HEK293T (cell line): ENCODE data around the gene CAMKMT.

Experiments used
- CTCF ChIA-PET: fragments of 350-600 bp; formaldehyde crosslinking; extraction: SDS; loops from one replicate; lab custom pipeline; 2021; ENCODE audit warnings: antibody characterized with exemption, inconsistent platforms; lab: Yijun Ruan, JAX
- POLR2A ChIA-PET: fragments of 350-600 bp; formaldehyde crosslinking; extraction: SDS; loops from one replicate; lab custom pipeline; 2020; ENCODE audit warnings: antibody characterized with exemption, inconsistent platforms; lab: Yijun Ruan, JAX
- DNase-seq: peaks from one replicate; pipeline ENCODE4 v3.0.0; 2012; ENCODE audit warnings: mixed read lengths; ENCODE audit errors: extremely low spot score
- ARNT ChIP-seq: fragments of 450-650 bp; IDR thresholded peaks from 2 replicates; pipeline ENCODE4 v1.6.1; 2017; ENCODE audit warnings: mild to moderate bottlenecking
- BHLHE40 ChIP-seq: fragments of 450-650 bp; IDR thresholded peaks from 2 replicates; pipeline ENCODE4 v1.6.1; 2016; ENCODE audit warnings: mild to moderate bottlenecking, moderate library complexity, borderline replicate concordance
- CTBP1 ChIP-seq: fragments of 450-650 bp; IDR thresholded peaks from 2 replicates; pipeline ENCODE4 v1.6.1; 2016; ENCODE audit warnings: borderline replicate concordance
- ELF4 ChIP-seq: fragments of 450-650 bp; IDR thresholded peaks from 2 replicates; pipeline ENCODE4 v1.6.1; 2017; ENCODE audit warnings: antibody characterized with exemption
- FOXA1 ChIP-seq: fragments of 450-650 bp; IDR thresholded peaks from 2 replicates; pipeline ENCODE4 v1.6.1; 2016; ENCODE audit warnings: mild to moderate bottlenecking
- FOXK2 ChIP-seq: fragments of 450-650 bp; IDR thresholded peaks from 2 replicates; pipeline ENCODE4 v1.6.1; 2016; ENCODE audit warnings: mild to moderate bottlenecking
- FOXM1 ChIP-seq: fragments of 450-650 bp; IDR thresholded peaks from 2 replicates; pipeline ENCODE4 v1.6.1; 2017; ENCODE audit warnings: mild to moderate bottlenecking, borderline replicate concordance
- HDGF ChIP-seq: fragments of 450-650 bp; IDR thresholded peaks from 2 replicates; pipeline ENCODE4 v1.6.1; 2017; ENCODE audit warnings: antibody characterized with exemption, borderline replicate concordance
- L3MBTL2 ChIP-seq: fragments of 450-650 bp; conservative IDR thresholded peaks from 2 replicates; pipeline ENCODE4 v1.6.1; 2016; ENCODE audit warnings: mild to moderate bottlenecking
- LEF1 ChIP-seq: fragments of 450-650 bp; IDR thresholded peaks from 2 replicates; pipeline ENCODE4 v1.6.1; 2017; ENCODE audit warnings: mild to moderate bottlenecking, borderline replicate concordance
- NFRKB ChIP-seq: fragments of 450-650 bp; IDR thresholded peaks from 2 replicates; pipeline ENCODE4 v1.6.1; 2016; ENCODE audit warnings: mild to moderate bottlenecking, moderate library complexity
- SP1 ChIP-seq: fragments of 450-650 bp; IDR thresholded peaks from 2 replicates; pipeline ENCODE4 v1.6.1; 2017
- SUZ12 ChIP-seq: fragments of 450-650 bp; IDR thresholded peaks from 2 replicates; pipeline ENCODE4 v1.6.1; 2016; ENCODE audit warnings: mild to moderate bottlenecking
- TARDBP ChIP-seq: fragments of 450-650 bp; IDR thresholded peaks from 2 replicates; pipeline ENCODE4 v1.6.1; 2016
- ZNF384 ChIP-seq: fragments of 450-650 bp; IDR thresholded peaks from 2 replicates; pipeline ENCODE4 v1.6.1; 2016
- TF ChIP-seq, protein P1 (sequence below): fragments of 450-650 bp; IDR thresholded peaks from 2 replicates; pipeline ENCODE4 v1.6.1; 2016

CAMKMT gene

DNA sequence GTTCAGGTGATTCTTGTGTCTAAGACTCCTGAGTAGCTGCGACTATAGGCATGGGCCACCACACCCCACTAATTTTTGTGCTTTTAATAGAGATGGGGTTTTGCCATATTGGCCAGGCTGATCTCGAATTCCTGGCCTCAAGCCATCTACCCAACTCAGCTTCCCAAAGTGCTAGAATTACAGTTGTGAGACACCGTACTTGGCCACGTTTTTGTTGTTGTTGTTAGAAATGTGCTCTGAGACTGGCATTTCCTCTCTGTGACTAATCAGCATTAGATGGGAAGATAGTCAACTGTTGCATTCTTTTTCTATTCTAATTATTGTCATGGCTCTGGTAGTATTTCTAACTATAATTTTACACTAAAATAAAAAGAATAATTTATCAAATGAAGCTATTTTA is 191.7 kb downstream of the CAMKMT start:
- TF ChIP-seq ARNT (no peak), HDGF (no peak), ZNF384 (no peak), FOXK2 (no peak), FOXA1 (no peak), BHLHE40 (no peak), SP1 (no peak), SUZ12 (no peak)
- ChIA-PET POLR2A (no interaction called here), CTCF (no interaction called here)
- no peak for DNase-seq

DNA sequence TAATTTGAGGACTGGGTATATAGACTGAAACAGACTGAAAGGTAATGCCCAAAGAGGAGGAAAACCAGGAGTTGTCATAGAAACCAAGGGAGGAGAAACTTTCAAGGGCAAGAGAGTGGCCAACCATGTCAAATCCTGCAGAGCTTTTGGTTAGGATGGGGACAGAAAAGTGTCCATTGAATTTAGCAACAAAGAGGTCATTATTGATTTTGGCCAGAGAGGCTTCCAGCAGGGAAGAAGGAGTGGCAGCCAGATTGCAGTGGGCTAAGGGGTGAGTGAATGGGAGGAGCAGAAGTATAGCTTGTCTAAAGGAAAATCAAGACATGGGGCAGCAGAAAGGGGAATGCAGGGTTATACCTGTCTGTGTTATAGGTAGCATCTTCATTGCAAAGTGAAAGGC is 194.0 kb downstream of the CAMKMT start:
- ChIA-PET POLR2A (no interaction called here), CTCF (no interaction called here)
- DNase-seq: no peak
- TF ChIP-seq FOXM1: no peak
- TF ChIP-seq NFRKB: no peak
- no peak for TF ChIP-seq TARDBP
- no peak for TF ChIP-seq BHLHE40
- no peak for TF ChIP-seq ARNT

DNA sequence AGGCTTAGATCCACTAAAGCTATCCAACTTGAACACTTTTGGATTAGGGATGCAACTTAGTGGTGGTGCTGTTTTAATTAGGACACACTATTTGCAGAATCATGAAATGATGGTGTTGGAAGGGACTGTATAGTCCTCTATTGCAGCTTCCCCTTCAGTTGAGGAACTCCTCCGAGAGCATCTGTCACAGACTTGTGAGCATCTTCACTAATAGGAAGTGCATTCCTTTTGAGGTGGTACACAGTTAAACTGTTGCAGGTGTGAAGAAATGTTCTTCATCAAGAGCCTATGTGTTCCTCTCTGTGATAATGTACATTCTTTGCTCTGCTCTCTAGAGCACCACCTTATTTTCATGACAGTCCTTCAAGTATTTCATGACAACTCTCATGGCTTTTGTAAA is 197.4 kb downstream of the CAMKMT start:
- DNase-seq: no peak
- TF ChIP-seq HDGF (no peak), SUZ12 (no peak), BHLHE40 (no peak), FOXM1 (no peak), TARDBP (no peak), ZNF384 (no peak), NFRKB (no peak), ELF4 (no peak), FOXK2 (no peak), ARNT (no peak)
- TF ChIP-seq, protein P1, sequence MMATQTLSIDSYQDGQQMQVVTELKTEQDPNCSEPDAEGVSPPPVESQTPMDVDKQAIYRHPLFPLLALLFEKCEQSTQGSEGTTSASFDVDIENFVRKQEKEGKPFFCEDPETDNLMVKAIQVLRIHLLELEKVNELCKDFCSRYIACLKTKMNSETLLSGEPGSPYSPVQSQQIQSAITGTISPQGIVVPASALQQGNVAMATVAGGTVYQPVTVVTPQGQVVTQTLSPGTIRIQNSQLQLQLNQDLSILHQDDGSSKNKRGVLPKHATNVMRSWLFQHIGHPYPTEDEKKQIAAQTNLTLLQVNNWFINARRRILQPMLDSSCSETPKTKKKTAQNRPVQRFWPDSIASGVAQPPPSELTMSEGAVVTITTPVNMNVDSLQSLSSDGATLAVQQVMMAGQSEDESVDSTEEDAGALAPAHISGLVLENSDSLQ: no peak
- ChIA-PET POLR2A (no interaction called here), CTCF (interaction anchor here (0.5 to 0.7 kb wide), 2 partner anchors 84 to 935 kb away, joined by 3 read pairs; no protein-coding TSS in a partner anchor)

DNA sequence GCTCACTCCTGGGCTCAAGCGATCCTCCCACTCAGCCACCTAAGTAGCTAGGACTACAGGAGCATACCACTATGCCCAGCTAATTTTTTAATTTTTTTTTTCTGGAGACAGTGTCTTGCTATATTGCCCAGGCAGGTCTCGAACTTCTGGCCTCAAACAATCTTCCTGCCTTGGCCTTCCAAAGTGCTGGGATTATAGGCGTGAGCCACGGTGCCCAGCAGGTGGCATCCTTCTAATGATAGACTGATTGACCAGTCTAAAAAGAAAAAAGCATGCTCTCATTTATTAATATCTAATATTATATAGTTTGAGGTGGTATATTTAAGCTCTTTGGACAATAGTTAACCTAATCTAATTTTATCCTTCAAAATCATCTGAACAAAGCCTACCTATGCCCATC is 198.6 kb downstream of the CAMKMT start:
- TF ChIP-seq ELF4 (no peak), ZNF384 (no peak), FOXK2 (no peak), L3MBTL2 (no peak), FOXA1 (no peak), ARNT (no peak), FOXM1 (no peak)
- TF ChIP-seq, protein P1: no peak
- no peak for DNase-seq
- CTCF ChIA-PET: interaction anchor here (0.8 to 1.9 kb wide), 4 partner anchors 16 to 397 kb away, joined by 3 to 6 read pairs (median 3); no protein-coding TSS in a partner anchor
- POLR2A ChIA-PET: interaction anchor here (0.7 kb wide), 1 partner anchor 213 kb away, joined by 3 read pairs; no protein-coding TSS in a partner anchor

DNA sequence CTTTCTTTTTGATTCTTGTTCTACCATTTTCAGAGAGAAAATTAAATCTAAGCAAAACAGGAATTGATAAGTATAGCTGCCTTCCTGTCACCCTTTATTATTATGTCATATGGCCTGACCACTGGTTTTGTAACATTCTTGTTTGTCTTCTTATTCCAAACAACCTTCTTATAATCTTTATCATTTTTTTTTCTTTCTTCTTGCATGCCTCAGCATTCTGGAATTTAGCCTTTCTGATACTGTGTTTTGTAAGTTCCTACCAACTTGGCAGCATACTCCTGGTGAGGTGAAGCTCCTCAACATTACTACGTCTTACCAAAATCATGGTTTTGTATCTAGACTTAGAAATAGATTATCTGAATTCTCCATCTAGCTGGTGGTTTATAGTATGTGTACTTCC is 199.2 kb downstream of the CAMKMT start:
- POLR2A ChIA-PET: interaction anchor here (0.7 kb wide), 1 partner anchor 212 kb away, joined by 3 read pairs; no protein-coding TSS in a partner anchor
- no peak for DNase-seq
- CTCF ChIA-PET: interaction anchor here (0.5 to 1.9 kb wide), 5 partner anchors 14 to 397 kb away, joined by 3 to 6 read pairs (median 3); no protein-coding TSS in a partner anchor
- no peak for TF ChIP-seq FOXA1
- no peak for TF ChIP-seq L3MBTL2
- TF ChIP-seq FOXM1: no peak
- no peak for TF ChIP-seq ARNT
- TF ChIP-seq SUZ12: no peak
- TF ChIP-seq TARDBP: no peak
- no peak for TF ChIP-seq SP1
- no peak for TF ChIP-seq ELF4
- no peak for TF ChIP-seq LEF1
- TF ChIP-seq CTBP1: no peak
- no peak for TF ChIP-seq HDGF
- TF ChIP-seq ZNF384: no peak
- no peak for TF ChIP-seq BHLHE40
- TF ChIP-seq, protein P1: no peak
- TF ChIP-seq NFRKB: no peak

DNA sequence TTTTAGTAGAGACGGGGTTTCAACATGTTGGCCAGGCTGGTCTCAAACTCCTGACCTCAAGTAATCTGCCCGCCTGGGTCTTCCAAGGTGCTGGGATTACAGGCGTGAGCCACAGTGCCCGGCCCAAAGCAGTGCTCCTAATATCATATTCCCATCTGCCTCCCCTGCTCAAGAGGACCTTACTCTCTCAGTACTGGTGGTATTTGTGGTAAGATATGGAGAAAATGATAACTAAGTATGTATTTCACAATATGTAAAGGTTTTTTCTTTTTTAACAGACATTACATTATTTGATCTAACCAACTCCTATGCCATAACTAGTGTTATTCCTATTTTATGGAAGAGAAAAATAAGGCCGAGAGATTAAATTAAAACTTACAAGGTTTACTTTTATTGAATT is 201.0 kb downstream of the CAMKMT start:
- no peak for DNase-seq
- TF ChIP-seq HDGF (no peak), FOXM1 (no peak), FOXA1 (no peak), BHLHE40 (no peak), L3MBTL2 (no peak), CTBP1 (no peak), ELF4 (no peak), SP1 (no peak), ZNF384 (no peak), ARNT (no peak)
- TF ChIP-seq, protein P1: no peak
- ChIA-PET POLR2A (no interaction called here), CTCF (no interaction called here)
